Glutamatergic neuron (in vitro differentiated cells): ENCODE results near the gene ACSL5. TPM values are rescaled to one million over a fixed set of nuclear protein-coding genes. Genes with fewer than 3 reads are reported as not detected.
"Not testable (repeated sequence)": the region's sequence is repeated elsewhere in the genome, so short reads cannot be mapped to it uniquely, and the experiment has no call there.

Experiments used
- DNase-seq: peaks from one replicate; pipeline ENCODE4 v3.0.0; 2022
- H3K27ac Mint-ChIP-seq: one replicate; pipeline ENCODE4 v1.8.0; 2020; ENCODE audit warnings: mild to moderate bottlenecking, mixed read lengths, inconsistent platforms; ENCODE audit not compliant: unreplicated experiment
- H3K27me3 Mint-ChIP-seq: one replicate; pipeline ENCODE4 v1.8.0; 2020; ENCODE audit warnings: mild to moderate bottlenecking, moderate library complexity, mixed read lengths, inconsistent platforms; ENCODE audit not compliant: unreplicated experiment
- H3K36me3 Mint-ChIP-seq: one replicate; pipeline ENCODE4 v1.8.0; 2020; ENCODE audit warnings: mild to moderate bottlenecking, mixed read lengths, inconsistent platforms; ENCODE audit not compliant: unreplicated experiment
- H3K4me1 Mint-ChIP-seq: one replicate; pipeline ENCODE4 v1.8.0; 2020; ENCODE audit warnings: mild to moderate bottlenecking, low read depth, mixed read lengths, inconsistent platforms; ENCODE audit not compliant: unreplicated experiment
- H3K4me3 Mint-ChIP-seq: one replicate; pipeline ENCODE4 v1.8.0; 2020; ENCODE audit warnings: mild to moderate bottlenecking, mixed read lengths, inconsistent platforms; ENCODE audit not compliant: unreplicated experiment
- H3K9me3 Mint-ChIP-seq: one replicate; pipeline ENCODE4 v1.8.0; 2020; ENCODE audit warnings: mild to moderate bottlenecking, moderate library complexity, mixed read lengths, inconsistent platforms; ENCODE audit not compliant: unreplicated experiment
- total RNA-seq: library from RNA; stranded (reverse); fragmentation: NEBNext Ultra II Directional; extraction: Animal tissue kit (Norgen Biotek cat#: 25700); gene quantifications from one replicate; pipeline ENCODE4 v1.2.1, GENCODE V29; 2021; ENCODE audit not compliant: unreplicated experiment
- TF ChIP-seq, protein P1 (sequence below): fragments of 200-600 bp; sonication (generic); IDR thresholded peaks from one replicate; pipeline ENCODE4 v1.5.0; 2021; ENCODE audit not compliant: partially characterized antibody, unreplicated experiment

ACSL5 gene
- total RNA-seq, 1 donor from 2014 or later = not detected

DNA sequence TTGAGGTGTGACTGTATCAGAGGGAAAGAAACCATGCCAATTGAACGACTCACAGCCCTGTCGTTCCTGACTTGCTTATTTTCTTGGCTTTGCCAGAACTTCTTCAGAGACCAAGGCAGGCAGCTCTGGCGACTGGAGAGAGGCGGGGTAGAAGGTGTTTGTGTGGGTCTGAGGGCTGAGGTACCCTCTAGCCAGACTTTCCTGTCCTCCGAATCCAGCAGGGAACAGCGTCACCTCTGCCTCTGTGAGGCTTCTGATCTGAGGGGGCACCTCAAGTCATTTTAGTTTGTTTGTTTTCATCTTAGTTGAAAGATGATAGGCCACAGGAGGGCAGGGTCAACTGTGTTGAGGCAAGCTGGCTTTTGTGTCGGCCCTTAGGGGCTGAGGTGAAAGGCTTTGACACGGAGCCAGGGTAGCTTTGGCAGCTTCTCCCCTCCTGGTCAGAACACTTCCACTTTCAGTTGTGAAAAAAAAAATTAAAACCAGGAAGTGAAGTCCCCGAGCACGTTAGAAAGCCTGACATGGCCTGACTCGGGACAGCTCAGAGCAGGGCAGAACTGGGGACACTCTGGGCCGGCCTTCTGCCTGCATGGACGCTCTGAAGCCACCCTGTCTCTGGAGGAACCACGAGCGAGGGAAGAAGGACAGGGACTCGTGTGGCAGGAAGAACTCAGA lies 1.9 kb downstream of the ACSL5 start:
- Mint-ChIP-seq H3K4me3 (no peak overlapping the region), H3K4me1 (no peaks in the 10 kb centered on the region), H3K36me3 (no peaks in the 10 kb centered on the region), H3K27me3 (no peaks in the 10 kb centered on the region), H3K9me3 (peaks cover 4% of the 10 kb centered on the region), H3K27ac (no peak overlapping the region)
- TF ChIP-seq, protein P1, sequence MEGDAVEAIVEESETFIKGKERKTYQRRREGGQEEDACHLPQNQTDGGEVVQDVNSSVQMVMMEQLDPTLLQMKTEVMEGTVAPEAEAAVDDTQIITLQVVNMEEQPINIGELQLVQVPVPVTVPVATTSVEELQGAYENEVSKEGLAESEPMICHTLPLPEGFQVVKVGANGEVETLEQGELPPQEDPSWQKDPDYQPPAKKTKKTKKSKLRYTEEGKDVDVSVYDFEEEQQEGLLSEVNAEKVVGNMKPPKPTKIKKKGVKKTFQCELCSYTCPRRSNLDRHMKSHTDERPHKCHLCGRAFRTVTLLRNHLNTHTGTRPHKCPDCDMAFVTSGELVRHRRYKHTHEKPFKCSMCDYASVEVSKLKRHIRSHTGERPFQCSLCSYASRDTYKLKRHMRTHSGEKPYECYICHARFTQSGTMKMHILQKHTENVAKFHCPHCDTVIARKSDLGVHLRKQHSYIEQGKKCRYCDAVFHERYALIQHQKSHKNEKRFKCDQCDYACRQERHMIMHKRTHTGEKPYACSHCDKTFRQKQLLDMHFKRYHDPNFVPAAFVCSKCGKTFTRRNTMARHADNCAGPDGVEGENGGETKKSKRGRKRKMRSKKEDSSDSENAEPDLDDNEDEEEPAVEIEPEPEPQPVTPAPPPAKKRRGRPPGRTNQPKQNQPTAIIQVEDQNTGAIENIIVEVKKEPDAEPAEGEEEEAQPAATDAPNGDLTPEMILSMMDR = no peak
- DNase-seq = no peak

DNA sequence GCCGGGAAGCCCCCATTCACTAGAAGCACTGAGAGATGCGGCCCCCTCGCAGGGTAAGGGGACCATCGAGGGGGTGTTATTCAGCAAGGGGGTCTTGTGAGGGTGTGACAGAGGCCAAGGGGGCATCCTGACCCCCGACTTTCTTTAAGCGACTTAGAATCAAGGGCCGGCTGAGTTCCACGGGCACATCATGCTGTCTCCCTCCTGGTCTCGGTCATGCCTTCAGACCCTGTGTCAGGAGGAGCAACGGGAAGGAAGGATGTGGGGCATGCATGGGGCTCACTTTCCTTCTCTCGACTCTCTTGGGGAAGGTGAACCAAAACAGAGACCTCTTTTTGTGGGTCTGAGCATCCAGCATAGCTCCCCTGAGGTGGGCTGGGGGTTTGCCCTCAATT lies 2.5 kb downstream of the ACSL5 start:
- Mint-ChIP-seq H3K36me3 (no peaks in the 10 kb centered on the region), H3K27ac (no peak overlapping the region), H3K27me3 (no peaks in the 10 kb centered on the region), H3K4me3 (no peak overlapping the region), H3K9me3 (peaks cover 2% of the 10 kb centered on the region), H3K4me1 (no peaks in the 10 kb centered on the region)
- no peak for DNase-seq
- TF ChIP-seq, protein P1 = no peak

DNA sequence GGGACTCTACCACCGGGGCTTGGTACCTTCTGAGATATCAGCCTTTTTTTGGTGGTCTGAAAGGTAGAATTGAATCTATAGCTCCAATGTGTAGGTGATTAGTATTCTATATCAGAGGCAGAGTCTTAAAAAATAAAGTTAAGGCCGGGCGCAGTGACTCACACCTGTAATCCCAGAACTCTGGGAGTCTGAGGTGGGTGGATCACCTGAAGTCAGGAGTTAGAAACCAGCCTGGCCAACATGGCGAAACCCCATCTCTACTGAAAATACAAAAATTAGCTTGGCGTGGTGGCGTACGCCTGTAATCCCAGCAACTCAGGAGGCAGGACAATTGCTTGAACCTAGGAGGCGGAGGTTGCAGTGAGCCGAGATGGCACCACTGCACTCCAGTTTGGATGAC lies 3.2 kb downstream of the ACSL5 start:
- not testable (repeated sequence) for H3K9me3 Mint-ChIP-seq, H3K27me3 Mint-ChIP-seq, H3K36me3 Mint-ChIP-seq, H3K27ac Mint-ChIP-seq, H3K4me1 Mint-ChIP-seq, DNase-seq, H3K4me3 Mint-ChIP-seq

DNA sequence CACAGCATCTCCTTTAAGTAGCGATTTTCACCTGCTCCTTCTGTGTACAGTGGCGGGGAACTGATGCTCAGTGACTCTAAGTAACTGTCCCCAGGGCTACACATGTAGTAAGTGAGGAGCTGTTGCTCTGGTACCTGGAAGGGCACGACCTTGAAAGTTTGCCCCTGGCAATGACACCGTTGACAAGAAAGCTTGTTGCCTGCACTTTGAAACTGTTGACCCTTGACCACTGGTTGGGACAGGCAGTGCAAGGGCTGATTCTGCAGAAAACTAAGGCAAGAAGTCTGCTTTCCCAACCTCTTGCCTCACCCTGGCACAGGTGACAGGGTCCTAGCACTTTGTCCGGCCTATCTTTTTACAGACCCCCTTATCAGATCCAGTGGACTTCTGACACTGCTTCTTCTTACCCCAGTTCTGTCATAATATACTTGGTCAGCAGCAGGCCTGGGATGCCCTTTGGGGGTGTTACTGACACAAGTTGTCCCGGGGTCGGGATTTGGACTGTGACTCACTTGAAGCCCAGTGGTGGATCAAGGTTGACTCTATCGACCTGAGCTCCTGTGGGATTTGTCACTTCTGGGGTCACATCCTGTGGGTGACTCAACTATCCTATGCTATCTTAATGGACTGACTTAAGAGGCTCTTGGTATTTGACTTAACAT lies 5.8 kb downstream of the ACSL5 start:
- DNase-seq = no peak
- peaks cover 2% of the 10 kb centered on the region for H3K27me3 Mint-ChIP-seq
- no peak overlapping the region for H3K4me3 Mint-ChIP-seq
- TF ChIP-seq, protein P1 = no peak
- H3K36me3 Mint-ChIP-seq = no peaks in the 10 kb centered on the region
- H3K4me1 Mint-ChIP-seq = no peaks in the 10 kb centered on the region
- H3K27ac Mint-ChIP-seq = no peak overlapping the region
- peaks cover 2% of the 10 kb centered on the region for H3K9me3 Mint-ChIP-seq

DNA sequence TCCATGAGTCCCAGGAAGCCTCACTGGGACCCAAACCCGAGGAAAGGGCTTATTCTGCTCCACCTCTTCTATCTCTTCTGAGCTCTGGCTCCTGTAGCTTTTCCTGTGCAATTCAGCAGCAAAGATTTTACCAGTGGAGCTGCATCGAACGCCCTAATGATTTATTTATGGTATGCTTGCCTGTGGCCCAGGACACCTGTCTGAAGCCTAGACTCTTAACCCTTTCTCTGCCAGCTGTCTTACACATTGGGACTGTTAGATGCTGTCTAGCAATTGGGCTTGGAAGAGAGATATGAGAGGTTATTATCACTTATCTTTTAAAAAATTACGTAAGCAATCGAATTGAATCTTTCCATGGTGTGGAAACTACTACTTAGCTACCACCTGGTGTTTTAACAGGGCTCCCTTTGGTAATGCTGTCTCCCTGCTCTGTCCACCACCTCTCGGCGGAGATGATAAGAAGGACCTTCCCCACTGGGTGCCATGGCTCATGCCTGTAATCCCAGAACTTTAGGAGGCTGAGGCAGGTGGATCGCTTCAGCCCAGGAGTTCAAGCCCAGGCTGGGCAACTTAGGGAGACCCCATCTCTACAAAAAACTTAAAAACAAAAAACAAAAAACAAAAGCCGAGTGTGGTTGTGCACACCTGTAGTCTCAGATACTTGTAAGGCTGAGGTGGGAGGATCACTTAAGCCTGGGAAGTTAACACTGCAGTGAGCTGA lies 8.8 kb downstream of the ACSL5 start:
- Mint-ChIP-seq H3K4me3 (no peak overlapping the region), H3K27me3 (peaks cover 2% of the 10 kb centered on the region), H3K36me3 (no peaks in the 10 kb centered on the region), H3K4me1 (no peaks in the 10 kb centered on the region), H3K9me3 (peaks cover under 1% of the 10 kb centered on the region), H3K27ac (no peak overlapping the region)
- DNase-seq = no peak
- TF ChIP-seq, protein P1 = no peak
